Measurements from ENCODE around the gene PRSS38. TPM values are rescaled to one million over a fixed set of nuclear protein-coding genes. Genes with fewer than 3 reads are reported as not detected.

The PRSS38 gene
- total and polyA plus RNA-seq, 2 donors (not counting 3 experiments of a cell fraction or from before 2014, with no cell fraction given) = not detected

- intact Hi-C loops (cut with micrococcal nuclease) = no loop called here
- dilution Hi-C loops (cut with MboI; ENCODE audit: extremely low pct_ligation_motif_present, low sequenced_read_pairs) = no loop called here
- no peak for DNase-seq (ENCODE audit: low read depth, low spot score)
- no peak for TF ChIP-seq GATA2 (IDR thresholded peaks at IDR 0.05; ENCODE audit: insufficient read depth, insufficient read length, low read depth, low read length)
- no peak for TF ChIP-seq POLR2A (IDR thresholded peaks at IDR 0.05; ENCODE audit: low read depth, low read length)
- no peaks in the 10 kb centered on the region for H3K36me3 ChIP-seq (ENCODE audit: control insufficient read depth in 2 of 2, extremely low read depth in 1 of 2, insufficient read depth in 2 of 2, low read length in 2 of 2)
- no peak overlapping the region for H3K9ac ChIP-seq (replicated peaks; ENCODE audit: extremely low read depth, insufficient read depth, low read length)
- H3K4me3 ChIP-seq (replicated peaks in 1 of 3; ENCODE audit: insufficient read depth in 1 of 3, low read depth in 1 of 3, low read length in 3 of 3) = no peak overlapping the region
- H3K27ac ChIP-seq (ENCODE audit: insufficient read depth, low read depth, low read length) = no peak overlapping the region
- BruUV-seq (replicated peaks) = no TSS peak
- CTCF ChIA-PET = no interaction called here
- no peaks in the 10 kb centered on the region for H3K27me3 ChIP-seq (ENCODE audit: control insufficient read depth in 2 of 2, insufficient read depth in 2 of 2, low read length in 2 of 2)
- no peaks in the 10 kb centered on the region for H3K9me1 ChIP-seq (replicated peaks; ENCODE audit: control insufficient read depth, extremely low read depth, insufficient read depth, low read length)
- POLR2A ChIA-PET = no interaction called here
- H3K79me2 ChIP-seq (ENCODE audit: control insufficient read depth, insufficient read depth, low read length) = no peaks in the 10 kb centered on the region
- no peaks in the 10 kb centered on the region for H3K4me1 ChIP-seq (ENCODE audit: control insufficient read depth, extremely low read depth, insufficient read depth, low read length)
- H3K9me3 ChIP-seq (replicated peaks; ENCODE audit: control insufficient read depth, insufficient read depth, low read length) = no peaks in the 10 kb centered on the region
- no peak for FAIRE-seq
- H4K20me1 ChIP-seq (replicated peaks; ENCODE audit: control insufficient read depth, extremely low read depth, insufficient read depth, low read length) = no peaks in the 10 kb centered on the region
- H2AFZ ChIP-seq (ENCODE audit: low read depth, low read length) = no peak overlapping the region
- H3K4me2 ChIP-seq (ENCODE audit: insufficient read depth, low read length) = no peak overlapping the region
Measured at GRCh38 chr1:227890451-227891222, 75.2 kb downstream of the PRSS38 start.

GRCh38 chr1:227891223-227891954 is 75.9 kb downstream of the PRSS38 start:
- Histone ChIP-seq H3K9me1 (replicated peaks; ENCODE audit: control insufficient read depth, extremely low read depth, insufficient read depth, low read length) (no peaks in the 10 kb centered on the region), H4K20me1 (replicated peaks; ENCODE audit: control insufficient read depth, extremely low read depth, insufficient read depth, low read length) (no peaks in the 10 kb centered on the region), H3K4me2 (ENCODE audit: insufficient read depth, low read length) (no peak overlapping the region), H3K79me2 (ENCODE audit: control insufficient read depth, insufficient read depth, low read length) (no peaks in the 10 kb centered on the region), H3K36me3 (ENCODE audit: control insufficient read depth in 2 of 2, extremely low read depth in 1 of 2, insufficient read depth in 2 of 2, low read length in 2 of 2) (no peaks in the 10 kb centered on the region), H3K27me3 (ENCODE audit: control insufficient read depth in 2 of 2, insufficient read depth in 2 of 2, low read length in 2 of 2) (no peaks in the 10 kb centered on the region), H3K27ac (ENCODE audit: insufficient read depth, low read depth, low read length) (no peak overlapping the region), H3K4me3 (replicated peaks in 1 of 3; ENCODE audit: insufficient read depth in 1 of 3, low read depth in 1 of 3, low read length in 3 of 3) (no peak overlapping the region), H2AFZ (ENCODE audit: low read depth, low read length) (no peak overlapping the region), H3K4me1 (ENCODE audit: control insufficient read depth, extremely low read depth, insufficient read depth, low read length) (no peaks in the 10 kb centered on the region), H3K9me3 (replicated peaks; ENCODE audit: control insufficient read depth, insufficient read depth, low read length) (no peaks in the 10 kb centered on the region), H3K9ac (replicated peaks; ENCODE audit: extremely low read depth, insufficient read depth, low read length) (no peak overlapping the region)
- dilution Hi-C loops (cut with MboI; ENCODE audit: extremely low pct_ligation_motif_present, low sequenced_read_pairs) (no loop called here), intact Hi-C loops (cut with micrococcal nuclease) (no loop called here)
- DNase-seq (ENCODE audit: low read depth, low spot score) (no peak), FAIRE-seq (no peak)
- BruUV-seq (replicated peaks) = no TSS peak
- TF ChIP-seq JUN (IDR thresholded peaks at IDR 0.05; ENCODE audit: borderline replicate concordance, insufficient read depth, insufficient read length, low read depth) (no peak), MYC (IDR thresholded peaks at IDR 0.05; ENCODE audit: low read depth, low read length) (no peak), MAX (IDR thresholded peaks at IDR 0.05; ENCODE audit: insufficient read depth, insufficient read length) (no peak), POLR2AphosphoS5 (IDR thresholded peaks at IDR 0.05; ENCODE audit: insufficient read depth, low read depth, low read length) (no peak), CTCF (IDR thresholded peaks at IDR 0.05; ENCODE audit: extremely low read depth in 1 of 2, insufficient read depth in 1 of 2, low read depth in 1 of 2, low read length in 2 of 2) (no peak), GATA2 (IDR thresholded peaks at IDR 0.05; ENCODE audit: insufficient read depth, insufficient read length, low read depth, low read length) (no peak), EZH2 (IDR thresholded peaks at IDR 0.05; ENCODE audit: borderline replicate concordance, low read depth, low read length, severe bottlenecking) (no peak), POLR2A (IDR thresholded peaks at IDR 0.05; ENCODE audit: low read depth, low read length) (no peak), FOS (IDR thresholded peaks at IDR 0.05; ENCODE audit: borderline replicate concordance, insufficient read depth, low read length) (no peak)
- CTCF ChIA-PET = no interaction called here
- POLR2A ChIA-PET = no interaction called here
